ENCODE results near the gene LARGE1. TPM values are rescaled to one million over a fixed set of nuclear protein-coding genes. Genes with fewer than 3 reads are reported as not detected.

Gene LARGE1
- total and polyA plus RNA-seq, 2 of the 8 experiments (the other 6 are each of a cell fraction or from before 2014, with no cell fraction given), result 43.7 to 83.0 TPM

- TF ChIP-seq CBX5 (IDR thresholded peaks at IDR 0.05; ENCODE audit: low read depth, low read length) (no peak), TBP (IDR thresholded peaks at IDR 0.05; ENCODE audit: low read depth, low read length) (no peak), RXRA (IDR thresholded peaks at IDR 0.05; ENCODE audit: insufficient read depth, low read depth, low read length) (no peak), HDAC6 (IDR thresholded peaks at IDR 0.05; ENCODE audit: low read depth, low read length) (no peak), RNF2 (IDR thresholded peaks at IDR 0.05; ENCODE audit: borderline replicate concordance, low read depth, low read length, missing control alignments, poor library complexity, severe bottlenecking) (no peak), NRF1 (IDR thresholded peaks at IDR 0.05; ENCODE audit: low read depth, low read length) (no peak), BCL11A (IDR thresholded peaks at IDR 0.05; ENCODE audit: low read depth in 2 of 2, low read length in 2 of 2) (no peak), CREB1 (IDR thresholded peaks at IDR 0.05) (no peak), SP1 (IDR thresholded peaks at IDR 0.05; ENCODE audit: low read depth, low read length) (no peak)
- TF ChIP-seq, protein P1, sequence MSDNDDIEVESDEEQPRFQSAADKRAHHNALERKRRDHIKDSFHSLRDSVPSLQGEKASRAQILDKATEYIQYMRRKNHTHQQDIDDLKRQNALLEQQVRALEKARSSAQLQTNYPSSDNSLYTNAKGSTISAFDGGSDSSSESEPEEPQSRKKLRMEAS (IDR thresholded peaks at IDR 0.05), result no peak
Observed at GRCh38 chr22:33656808-33657628, 263.3 kb downstream of the LARGE1 start (continued).
